Stimulated activated CD4-positive, alpha-beta T cell treated with anti-CD3 and anti-CD28 coated beads, TNF-alpha, amount 100 ng/mL, for 48 hours (primary cell): ENCODE data around the gene DOCK2.
"Not testable (repeated sequence)": the region's sequence is repeated elsewhere in the genome, so short reads cannot be mapped to it uniquely, and the experiment has no call there.

Source experiments
- DNase-seq, 3 donors: peaks; one replicate each; pipeline ENCODE4 v3.0.0-alpha.2; 2020; ENCODE audit warnings: low read depth in 3 of 3

Gene DOCK2

GRCh38 chr5:169756071-169756765 lies 119.1 kb downstream of the DOCK2 start:
- no peak for DNase-seq

GRCh38 chr5:169757016-169757415 lies 119.9 kb downstream of the DOCK2 start:
- DNase-seq, result no peak

DNA sequence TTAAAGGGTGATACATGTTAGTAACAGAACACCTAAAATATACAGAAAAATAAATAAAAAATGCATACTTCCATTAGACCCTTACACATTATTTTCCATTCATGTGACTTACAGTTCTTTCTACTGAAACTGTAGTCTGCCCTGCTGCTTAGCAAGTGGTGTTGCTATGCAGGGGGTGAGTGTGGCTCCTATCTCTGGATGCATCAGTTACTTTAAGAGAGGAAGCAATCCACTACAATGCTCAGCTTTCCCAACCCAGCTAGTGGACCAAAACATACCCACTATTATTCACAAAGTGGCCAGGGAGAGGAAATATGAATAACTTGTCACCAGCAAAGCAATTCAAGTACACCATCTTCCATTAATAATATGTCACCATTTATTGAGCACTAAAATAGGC lies 121.8 kb downstream of the DOCK2 start:
- no peak for DNase-seq

GRCh38 chr5:169760229-169760628 lies 123.2 kb downstream of the DOCK2 start:
- DNase-seq, result no peak

- no peak for DNase-seq
Measured at GRCh38 chr5:169762338-169763095, 125.4 kb downstream of the DOCK2 start.

- no peak for DNase-seq
Measured at GRCh38 chr5:169763376-169764017, 126.4 kb downstream of the DOCK2 start.

- DNase-seq, result no peak
Measured at GRCh38 chr5:169764018-169764378, 126.9 kb downstream of the DOCK2 start.

GRCh38 chr5:169765176-169765996 lies 128.3 kb downstream of the DOCK2 start:
- DNase-seq, result no peak

GRCh38 chr5:169766943-169767342 lies 129.9 kb downstream of the DOCK2 start:
- DNase-seq, result not testable (repeated sequence)

DNA sequence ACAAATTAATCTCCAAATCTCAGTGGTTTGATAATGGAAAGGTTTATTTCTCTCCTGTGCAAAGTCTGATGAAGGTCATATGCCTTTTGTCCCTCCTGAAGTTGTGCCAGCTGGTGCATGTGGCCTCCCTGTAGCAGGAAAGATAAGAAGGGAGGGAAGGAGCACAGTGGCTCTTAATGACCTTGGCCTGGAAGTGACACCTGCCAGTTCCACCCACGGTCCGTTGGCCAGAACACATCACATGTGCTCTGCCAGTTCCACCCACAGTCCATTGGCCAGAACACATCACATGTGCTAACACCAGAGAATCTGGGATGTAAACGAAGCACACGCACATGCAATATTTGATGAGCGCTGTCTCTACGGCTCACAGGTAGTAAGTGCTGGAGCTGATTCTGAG lies 130.9 kb downstream of the DOCK2 start:
- DNase-seq, result no peak

DNA sequence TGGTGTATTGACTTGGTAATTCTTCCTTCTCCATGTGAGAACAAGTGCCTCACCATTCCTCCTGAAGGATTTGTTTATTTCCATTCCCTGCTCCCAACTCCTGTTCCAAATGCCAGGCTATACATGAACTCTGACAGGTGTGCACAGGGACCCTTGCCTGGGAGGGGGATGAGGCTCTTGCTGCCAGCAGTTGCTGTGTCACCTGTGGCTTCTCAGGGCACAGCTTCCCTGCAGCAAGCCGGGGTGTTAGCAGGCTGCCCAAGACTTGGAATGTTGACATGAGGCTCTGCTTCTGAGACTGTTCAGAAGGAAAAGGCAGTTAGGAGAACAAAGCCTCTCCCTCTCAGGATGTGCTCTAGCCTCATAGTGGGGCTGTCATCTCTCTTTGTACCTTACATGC lies 131.3 kb downstream of the DOCK2 start:
- DNase-seq, result no peak

DNA sequence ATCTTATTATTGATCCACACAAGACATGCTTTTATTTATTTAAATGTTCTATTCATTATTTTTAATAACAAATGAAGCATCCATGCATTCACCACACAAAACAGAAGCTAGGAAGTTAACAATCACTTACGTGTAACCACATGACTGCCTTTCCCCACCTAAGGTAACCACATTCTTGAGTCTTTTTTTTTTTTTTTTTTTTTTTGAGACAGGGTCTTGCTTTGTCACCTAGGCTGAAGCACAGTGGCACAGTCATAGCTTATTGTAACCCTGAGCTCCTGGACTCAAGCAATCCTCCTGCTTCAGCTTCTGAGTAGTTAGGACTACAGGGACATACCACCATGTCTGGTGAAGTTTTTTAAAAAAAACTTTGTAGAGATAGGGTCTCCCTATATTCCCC lies 133.0 kb downstream of the DOCK2 start:
- DNase-seq, result no peak

GRCh38 chr5:169772256-169772655 lies 135.2 kb downstream of the DOCK2 start:
- DNase-seq, result no peak

DNA sequence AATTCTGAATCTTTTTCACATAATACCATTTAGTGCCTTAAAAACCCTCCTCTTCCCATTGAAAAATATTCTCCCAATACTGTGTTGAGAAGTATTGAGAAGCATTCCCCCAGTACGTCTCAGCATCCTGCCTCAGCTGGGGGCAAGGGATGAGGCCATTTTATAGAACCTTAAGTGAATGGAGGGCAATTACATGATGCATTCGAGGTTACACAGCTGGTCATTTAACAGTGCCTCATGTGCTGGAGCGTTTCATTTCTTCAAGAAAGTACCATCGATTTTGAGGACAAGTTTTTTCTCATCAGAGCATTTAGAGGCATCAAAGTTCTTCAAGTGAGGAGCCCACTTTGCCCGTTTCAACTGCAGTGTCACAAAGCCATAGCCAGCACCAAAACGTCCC lies 135.6 kb downstream of the DOCK2 start:
- no peak for DNase-seq

DNA sequence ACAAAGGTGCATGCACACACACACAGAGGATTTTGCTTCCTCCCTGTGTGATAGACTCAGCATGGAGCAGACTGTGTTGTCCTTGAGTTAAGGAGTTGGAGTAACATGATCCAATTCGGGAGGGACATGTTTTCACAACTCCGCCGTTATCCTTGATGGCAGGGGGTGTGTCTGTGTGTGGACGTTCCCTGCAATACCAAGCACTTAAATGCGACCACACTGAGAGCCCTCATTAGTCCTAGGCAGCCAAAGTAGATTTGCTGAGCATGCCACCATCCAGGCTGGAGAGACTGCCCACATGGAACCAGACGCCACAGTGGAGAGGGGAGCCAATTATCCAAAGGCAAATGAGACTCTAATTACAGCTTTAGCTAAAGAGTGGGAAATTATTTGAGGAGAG lies 140.1 kb downstream of the DOCK2 start:
- DNase-seq, result no peak

DNA sequence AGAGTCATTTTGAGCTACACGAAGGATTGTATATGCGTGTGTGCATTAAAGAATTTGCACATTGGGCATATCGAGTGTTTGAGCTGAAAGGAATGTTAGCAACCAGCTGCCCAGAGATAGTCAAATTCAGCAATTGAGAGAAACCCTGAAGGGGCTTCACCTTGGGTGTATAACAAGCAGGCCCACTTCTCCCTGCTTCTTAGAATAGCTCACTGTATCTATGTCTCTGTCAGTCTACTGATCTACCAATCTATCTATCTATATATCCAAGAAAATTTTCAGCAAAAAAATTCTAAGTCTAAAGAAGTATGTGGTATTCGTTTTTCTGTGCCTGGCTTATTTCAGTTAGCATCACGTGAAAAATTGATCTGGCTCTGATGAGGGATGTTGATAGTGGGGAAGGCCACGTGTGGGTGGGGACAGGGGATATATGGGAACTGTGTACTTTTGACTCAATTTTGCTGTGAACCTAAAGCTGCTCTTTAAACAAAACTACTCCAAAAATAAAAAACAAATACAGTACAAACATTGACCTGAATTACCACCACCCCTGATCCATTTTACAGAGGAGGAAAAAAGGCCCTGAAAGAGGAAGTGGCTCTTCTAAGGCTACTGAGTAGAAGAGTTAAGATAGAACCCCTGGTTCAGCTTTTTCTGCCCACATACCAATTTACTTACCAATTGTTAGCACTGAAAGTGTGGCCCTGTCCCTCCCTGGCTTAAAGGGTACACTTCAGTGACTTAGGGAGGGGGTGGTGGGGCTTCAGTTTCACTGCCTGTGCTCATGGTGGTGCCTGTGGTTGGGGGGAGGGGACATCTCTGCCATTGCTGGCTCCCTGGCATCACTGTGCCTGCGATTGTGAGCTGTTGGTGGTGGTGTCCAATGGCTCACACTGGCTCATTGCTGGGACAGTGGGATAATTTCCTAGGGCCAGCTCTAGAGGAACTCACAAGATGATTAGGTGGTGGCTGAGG lies 141.8 kb downstream of the DOCK2 start:
- no peak for DNase-seq

DNA sequence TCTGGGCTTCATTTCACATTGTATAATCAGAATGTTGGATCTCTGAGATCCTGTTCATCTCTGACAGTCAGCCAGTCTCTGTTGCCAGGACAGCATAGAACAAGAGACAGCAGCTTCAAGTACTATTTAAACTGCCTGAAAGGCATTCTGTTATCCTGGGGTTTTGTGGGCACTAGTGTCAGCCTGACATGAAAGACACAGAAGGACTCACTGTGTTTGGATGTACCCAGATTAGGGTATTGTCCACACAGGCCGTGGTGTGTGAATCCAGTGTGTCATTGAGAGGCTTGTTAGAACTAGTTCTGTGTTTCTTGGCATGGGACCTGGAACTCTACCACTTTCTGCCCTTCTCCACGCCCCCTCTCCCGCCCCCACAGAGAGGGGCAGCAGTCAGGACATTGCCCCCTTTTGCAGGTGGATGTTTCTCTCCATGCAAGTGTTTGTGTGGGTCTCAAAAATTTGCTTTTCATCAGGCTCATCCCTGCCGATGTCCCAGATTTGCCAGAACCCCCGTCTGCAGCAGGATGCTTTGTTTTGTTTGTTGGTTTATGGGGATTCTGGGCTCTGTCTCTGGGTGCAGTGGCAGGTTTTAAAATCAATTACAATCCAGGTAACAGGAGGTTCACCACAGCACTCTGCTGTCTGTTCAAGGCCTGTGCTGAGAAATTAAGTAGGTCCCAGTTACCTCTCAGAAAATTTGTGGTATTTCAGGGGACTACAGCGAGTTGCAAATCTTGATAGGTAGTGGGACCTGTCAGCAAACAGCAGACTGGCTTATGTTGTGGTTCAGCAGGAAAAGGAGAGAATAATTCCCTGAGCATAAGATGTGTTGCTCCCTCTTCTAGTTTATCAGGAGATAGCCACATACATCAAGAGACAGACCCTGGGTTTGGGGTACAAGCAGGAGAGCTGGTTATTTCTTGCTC lies 144.6 kb downstream of the DOCK2 start:
- DNase-seq, result no peak

DNA sequence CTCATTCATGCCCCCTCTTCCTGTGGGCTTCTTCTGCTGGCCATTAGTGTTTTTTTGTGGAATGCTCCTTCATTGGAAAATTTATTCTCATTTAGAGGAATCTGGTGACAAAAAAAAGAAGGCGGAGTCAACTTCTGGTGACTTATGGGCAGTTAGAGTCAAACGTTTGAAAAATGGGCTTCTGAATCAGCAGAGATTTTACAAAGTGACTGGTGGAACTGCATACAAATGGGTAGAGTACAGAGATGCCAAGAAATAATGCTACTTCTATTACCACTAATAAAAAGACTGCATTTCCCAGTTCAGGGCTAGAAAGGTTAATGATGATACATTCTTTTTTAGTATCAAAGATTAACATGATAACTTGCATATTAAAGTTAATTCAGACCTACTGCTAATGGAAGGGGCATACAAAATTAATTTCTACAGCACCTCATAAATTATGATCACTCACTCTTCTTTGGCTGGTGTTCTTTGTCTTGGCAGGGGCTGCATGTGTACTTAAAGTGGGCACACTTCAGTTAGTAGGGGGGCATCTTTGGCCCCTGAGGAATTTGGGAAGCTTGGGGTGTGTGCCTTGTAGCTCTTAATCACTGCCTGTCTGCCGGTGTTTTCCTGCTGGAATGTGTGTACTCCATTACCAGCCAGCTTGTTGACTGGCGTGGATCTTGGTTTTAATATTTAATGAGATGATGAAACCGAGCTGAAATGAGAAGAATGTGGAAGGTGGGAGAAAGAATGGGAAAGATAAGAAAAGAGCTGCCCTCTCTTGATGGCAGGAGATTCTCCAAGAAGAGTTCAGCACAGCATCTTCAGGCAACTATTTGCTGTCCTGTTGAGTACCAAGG lies 148.9 kb downstream of the DOCK2 start:
- DNase-seq, result no peak

- no peak for DNase-seq
Measured at GRCh38 chr5:169788168-169788567, 151.1 kb downstream of the DOCK2 start.
